HG03159 (cell line): ENCODE measurements around the gene KIRREL3.

ENCODE experiments used
- ATAC-seq: cut with Tn5 transposase; IDR thresholded peaks from one replicate; pipeline ENCODE4 v1.9.1; 2021; ENCODE audit warnings: mild to moderate bottlenecking, moderate library complexity; ENCODE audit not compliant: unreplicated experiment

KIRREL3 gene

DNA sequence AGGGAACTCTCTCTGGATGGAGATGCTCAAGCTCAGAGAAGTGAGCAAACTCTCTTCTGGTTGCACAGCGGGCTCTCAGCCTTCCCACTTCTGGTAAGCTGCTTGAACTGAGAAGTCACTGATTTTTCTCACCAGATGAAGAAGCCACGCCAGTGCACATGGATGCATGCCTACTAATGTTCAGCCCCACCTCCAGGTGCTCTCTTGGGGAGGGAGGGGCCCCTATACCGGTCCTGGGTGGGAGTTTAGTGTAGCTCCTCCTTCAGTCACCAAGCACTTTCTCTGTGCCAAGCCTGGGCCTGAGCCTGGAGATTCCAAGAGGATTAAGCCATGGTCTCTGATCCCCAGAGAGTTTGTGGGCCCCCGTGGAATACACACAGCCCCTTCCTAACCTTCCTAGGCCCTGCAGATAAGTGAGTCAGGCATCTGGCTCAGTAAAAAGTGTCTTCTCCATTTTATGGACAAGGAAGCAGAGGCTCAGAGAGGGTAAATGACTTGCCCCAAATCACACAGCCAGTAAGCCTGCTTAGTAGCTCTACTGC, 502.9 kb downstream of the KIRREL3 start:
- ATAC-seq, result no peak

DNA sequence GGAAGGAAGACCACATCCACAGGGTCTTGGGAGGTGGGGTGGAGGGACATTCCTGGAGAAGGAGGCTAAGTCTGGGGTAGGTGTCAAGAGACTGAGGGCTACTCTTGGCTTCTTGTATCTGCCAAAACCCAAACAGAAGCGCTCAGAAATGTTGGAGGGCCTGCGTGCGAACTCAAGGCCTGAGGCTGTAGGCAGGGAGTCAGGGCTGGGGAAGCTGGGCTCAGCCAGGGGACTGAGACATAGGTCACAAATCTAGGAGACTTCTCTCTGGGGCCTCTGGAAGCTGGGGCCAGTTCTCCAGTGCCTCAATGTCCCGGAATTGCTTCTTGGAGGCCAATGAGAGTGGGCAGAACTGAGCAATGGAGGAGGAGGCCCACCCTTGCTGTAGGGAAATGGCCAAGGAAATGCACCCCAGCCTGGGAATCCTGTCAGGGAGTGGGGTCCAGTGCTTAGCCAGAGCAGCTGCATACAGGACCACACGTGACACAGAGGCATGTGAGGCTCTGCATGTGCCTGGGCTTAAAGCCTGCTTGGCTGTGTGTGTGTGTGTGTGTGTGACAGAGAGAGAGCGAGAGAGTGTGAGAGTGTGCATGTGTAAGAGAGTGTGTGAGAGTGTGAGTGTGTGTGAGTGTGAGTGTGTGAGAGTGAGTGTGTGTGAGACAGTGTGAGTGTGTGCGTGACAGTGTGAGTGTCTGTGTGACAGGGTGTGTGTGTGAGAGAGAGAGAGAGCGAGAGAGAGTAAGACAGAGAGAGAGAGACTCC, 503.8 kb downstream of the KIRREL3 start:
- no peak for ATAC-seq

DNA sequence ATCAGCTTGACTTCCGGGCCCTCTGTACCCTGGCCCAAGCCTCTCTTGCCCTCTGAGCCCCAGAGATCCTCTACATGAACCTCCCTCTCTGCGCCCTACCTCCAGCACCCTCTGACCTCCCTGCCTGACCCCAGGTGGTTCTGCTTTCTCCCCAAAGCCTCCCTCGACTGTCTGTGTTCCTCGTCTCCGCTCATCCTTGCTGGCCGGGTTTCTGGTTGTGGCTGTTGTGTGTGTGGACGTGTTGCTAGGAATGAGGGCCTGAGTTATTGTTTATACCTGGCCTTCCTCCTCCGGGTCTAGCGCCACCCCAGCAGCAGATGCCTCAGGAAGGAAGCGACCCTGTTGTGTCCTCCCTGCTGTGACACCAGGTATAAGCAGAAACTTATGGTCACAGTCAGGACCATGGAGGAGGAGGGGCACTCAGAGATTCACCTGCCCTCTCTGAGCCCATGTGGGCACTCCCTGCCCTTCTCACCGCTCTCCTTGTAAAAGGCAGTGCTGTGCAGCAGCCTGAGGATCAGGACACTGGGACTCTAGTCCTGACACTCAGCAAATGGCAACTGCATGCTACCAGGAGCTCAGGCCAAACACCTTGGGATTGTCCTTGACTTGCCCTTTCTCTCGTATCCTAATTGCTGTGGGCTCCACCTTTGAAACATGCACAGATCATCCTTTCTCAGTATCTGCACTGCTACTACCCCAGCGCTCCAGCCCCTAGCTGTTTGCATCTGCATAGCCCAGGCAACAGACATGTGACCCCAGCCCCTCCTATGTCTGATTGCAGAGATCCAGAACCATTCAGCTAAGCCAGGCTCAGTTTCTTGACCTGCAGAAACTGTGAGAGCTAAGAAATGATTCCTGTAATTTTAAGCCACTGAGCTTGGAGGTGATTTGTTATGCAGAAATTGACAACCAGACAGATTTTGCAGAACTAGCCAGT, 505.0 kb downstream of the KIRREL3 start:
- ATAC-seq, result no peak

DNA sequence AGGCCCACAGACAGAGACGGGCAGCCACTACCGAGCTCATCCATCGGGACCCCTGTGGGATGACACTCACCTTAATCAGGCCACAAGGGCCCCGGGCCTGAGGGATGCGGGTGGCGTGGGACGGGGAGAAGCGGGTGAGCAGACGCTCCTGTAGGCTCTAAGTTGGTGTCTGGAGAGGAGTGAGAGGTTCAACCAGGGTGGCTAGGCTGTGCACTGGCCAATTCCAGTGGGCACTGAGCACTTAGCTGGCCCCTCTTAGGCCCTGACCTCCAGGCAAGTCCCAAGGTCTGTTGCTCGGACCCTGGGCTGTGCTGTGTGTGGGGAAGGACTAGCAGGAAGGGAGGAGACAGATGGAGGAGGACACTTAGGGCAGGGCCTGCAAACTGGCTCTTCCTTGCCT, 505.7 kb downstream of the KIRREL3 start:
- ATAC-seq, result no peak

DNA sequence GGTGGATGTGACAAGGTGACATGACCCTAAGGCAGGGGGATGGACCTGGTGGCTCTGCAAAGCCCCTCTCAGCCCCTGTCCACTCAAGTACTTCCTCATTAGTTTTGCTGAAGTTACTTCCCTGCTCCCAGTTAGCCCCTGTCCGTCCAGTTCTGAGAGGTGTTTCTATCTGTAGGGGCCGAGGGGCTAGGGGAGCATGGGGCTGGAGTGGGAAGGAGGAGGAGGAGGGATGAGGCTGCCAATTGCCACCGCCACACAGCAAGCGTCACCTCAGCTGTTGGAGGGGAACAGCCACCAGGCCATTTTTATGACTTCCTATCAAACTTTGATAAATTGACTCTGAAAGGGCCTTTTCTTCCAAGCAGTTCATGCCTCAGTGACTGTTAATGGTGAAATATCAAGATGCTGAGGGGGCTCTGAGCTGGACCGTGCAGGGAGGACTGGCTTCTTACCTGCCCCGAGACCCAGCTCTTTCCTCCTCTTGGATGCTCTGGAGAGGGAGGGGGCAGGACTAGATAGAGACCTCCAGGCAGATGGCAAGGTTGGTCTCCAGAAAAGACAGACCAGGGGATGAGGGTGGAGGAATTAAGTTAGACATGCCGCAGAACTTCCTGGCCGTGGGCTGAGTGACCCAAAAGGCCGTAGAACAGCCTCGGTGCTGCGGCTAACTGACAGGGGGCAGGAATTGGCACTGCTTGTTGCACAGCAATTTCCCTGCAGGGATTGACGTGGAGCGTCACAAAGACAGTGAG, 508.1 kb downstream of the KIRREL3 start:
- ATAC-seq, result no peak

DNA sequence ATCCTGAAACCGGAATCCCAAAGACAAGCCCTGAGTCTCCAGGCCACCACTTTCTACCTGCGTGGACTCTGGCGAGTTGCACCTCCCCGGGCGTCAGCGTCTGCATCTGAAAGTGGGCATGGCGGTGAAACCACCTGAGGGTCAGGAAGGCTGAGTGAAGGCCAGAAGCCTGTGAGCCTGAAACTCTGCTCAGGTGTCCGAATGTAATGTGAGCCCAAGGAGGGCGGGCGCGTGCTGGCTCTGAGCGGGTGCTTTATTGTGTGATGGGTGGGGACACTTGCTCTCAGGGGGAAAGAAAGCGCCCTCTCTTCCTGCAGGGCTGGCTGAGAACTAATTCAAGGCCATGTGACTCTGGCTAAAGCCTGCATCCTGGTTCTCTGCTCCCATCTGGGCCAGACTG, 509.5 kb downstream of the KIRREL3 start:
- ATAC-seq, result no peak

DNA sequence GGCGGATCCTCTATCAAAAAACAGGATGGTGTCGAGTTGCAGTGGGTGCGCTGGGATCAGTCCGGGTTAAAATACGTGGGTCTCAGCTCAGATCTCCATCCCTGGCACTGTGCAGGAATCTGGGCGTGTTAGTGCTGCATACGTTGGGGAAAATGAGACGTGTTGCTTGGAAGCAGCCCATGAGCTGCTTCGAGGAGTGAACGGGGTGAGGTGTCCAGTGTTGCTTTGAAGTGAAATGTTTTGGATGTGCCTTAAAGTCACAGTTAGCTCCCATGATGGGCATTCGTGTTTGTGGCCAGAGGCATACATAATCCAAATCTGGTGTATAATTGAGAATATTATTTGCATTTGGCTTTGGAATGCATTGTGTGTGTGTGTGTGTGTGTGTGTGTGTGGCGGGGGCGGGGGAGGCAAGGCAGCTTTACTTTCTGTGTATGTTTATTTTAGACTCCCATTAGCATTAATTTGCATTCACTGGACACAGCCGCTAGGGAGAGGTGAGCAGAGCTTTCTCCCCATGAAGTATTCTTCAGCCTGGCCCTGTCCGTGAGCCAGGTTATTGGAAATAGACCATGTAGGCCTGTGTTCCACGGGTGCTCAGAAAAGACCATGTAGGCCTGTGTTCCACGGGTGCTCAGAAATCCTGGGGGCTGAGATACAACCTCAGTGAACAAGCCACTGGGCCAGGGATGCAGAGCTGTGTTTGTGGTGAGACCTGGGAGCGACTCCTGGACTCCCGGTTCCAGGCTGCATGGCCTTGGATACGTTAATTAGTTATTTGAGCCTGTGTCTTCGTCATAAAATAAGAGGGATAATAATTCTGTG, 510.5 kb downstream of the KIRREL3 start:
- no peak for ATAC-seq

DNA sequence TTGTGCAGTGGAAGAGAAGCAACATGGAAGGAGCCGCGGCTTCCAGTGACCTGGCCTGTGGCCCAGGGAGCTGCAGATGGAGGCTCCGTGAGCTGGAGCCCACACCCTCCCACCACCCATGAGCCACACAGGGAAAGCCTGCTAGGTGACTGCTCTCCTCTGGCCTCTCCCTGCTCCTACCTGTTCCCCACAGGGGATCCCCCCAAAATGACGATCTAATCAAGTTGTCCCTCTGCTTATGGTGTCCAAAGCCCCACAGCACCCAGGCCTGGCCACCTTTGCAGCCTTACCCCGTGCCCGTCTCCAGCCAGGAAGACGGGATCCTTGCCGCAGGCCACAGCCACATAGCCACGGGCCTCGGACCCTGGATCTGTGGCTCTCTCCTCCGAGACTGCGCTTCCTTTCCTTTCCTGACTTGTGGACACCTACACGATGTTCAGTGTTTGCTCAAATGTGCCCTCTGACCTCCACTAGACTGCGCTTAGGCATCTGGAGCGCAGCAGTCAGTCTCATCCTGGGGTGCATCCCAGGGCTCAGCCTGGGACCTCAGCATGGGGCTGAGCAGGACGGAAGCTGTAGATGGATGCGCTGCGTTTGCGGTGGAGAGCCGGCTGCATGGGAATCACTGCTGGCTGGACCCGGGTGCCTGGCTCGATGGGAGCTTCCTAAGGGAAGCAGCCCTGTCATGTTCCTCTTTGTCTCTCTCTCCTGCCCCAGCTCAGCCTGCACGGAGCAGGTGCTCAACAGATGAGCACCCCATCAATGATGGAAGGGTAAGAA, 511.8 kb downstream of the KIRREL3 start:
- no peak for ATAC-seq

DNA sequence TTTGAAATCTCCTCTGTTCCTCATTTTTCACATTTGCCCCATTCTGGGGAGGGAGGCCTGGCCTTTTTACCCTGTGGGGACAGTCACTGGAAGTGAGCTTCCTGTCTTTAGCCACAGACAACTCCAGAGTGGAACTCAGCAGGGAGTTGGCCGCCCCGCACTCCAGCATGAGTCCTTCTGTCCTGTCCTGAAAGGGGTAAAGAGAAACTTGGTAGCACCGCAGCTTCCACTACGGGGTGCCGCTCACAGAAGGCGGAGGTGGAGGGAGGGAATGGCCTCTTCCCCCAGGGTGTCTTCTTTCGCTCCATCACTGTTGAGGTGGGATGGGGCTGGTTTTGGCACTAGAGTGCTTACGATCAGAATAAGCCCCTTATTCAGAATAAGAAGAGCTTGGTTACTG, 512.9 kb downstream of the KIRREL3 start:
- ATAC-seq, result no peak

DNA sequence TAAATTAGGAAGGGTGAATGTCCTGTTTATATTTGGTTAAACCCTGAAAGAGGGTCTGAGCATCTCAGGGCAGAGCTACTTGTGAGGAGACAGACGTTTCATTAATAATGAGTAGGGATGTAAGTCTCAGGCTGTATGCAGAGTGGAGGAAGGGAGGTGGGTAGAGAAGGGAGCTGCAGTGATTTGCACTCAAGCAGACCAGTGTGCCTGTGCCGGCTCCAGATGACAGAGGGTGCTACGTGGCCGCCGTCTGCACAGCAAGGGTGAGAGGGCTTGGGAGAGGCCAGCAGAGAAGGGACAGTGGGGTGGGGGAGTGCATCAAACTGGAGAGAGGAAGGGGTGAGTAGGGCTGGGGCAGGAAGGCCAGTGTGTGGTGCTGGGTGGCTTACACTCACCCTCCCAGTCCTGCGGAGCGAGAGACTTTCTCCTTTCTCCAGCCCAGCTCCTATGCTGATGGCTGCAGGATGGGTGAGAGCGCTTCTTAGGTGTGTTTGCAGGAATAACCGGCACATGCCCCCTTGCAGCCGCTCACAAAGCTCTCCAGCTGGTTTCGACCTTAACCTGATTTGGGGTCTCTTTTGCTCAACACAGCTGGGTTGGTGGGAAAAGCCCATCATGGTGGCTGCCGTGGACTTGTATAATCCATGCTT, 514.5 kb downstream of the KIRREL3 start:
- no peak for ATAC-seq

DNA sequence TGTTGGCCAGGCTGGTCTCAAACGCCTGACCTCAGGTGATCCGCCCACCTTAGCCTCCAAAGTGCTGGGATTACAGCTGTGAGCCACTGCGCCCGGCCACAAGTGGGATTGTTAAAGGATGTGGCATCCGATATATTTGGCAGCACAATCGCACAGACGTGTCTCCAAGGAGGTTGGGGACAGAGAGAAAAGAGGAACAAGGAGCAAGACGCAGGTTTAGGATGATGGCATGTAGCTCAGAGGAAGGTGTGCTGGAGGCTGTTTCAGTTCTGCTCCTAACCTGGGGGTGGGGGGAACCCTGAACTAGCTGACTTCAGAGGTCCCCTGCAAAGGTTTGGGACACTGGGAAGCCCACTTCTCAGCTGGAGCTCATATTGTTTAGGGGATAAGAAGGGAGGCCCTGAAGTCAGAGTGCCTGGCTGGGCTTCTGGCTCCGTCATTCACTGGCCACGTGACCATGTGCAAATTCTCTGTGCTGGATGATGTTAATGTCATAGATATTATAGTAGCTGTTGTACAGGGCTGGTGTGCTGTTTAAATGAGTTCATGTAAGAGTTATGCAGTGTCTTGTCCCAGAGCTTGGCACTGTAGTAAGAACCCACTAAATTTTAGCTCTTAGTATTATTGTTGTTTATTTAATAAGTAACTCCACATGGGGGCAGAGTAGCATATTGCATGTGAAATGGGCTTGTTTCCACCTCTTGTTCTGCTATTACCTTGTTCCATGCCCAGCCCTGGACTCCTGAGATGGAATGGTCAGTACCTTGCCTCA, 515.4 kb downstream of the KIRREL3 start:
- ATAC-seq, result peak; percentile 62

DNA sequence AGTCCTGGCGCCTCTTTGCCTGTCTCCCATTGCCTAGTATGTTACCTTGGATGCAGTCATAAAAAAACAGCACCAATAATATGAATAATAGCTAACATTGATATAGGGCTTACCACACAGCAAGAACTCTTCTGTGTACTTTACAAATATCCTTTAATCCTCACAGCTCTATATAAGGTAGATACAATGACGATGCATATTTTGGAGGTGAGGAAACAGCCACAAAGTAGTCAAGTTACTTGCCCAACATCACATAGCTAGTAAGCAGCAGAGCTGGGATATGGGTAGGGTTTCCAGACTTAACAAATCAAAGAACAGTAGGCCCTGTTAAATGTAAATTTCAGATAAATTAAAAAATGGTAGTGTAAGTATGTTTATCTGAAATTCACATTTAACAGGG, 516.3 kb downstream of the KIRREL3 start:
- no peak for ATAC-seq

DNA sequence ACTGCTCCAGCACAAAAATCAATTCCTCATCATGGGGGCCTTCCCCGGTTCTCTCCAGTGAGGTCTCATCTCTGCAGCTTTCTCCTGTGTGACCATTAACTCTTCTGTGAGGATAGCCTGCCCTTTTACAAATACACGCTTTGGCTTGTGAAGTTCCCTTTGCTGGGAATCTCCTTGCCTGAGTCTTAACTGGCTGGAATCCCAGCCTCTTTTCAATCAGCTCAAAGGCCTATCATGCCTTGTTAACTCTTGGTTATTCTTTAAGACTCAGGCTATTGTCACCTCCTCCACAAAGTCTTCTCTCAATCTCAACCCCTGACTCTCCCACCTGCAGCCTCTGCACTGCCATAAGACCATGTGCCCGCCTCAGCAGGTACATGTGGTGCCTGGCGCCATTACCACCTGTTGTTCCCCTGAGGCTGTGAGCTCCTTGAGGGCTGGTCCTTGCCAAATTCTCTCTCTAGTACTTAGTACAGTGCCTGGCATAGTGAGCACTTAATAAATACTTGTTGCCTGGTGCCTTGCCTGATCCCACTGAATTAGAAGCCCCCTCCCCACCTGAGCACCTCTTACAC, 516.9 kb downstream of the KIRREL3 start:
- no peak for ATAC-seq

DNA sequence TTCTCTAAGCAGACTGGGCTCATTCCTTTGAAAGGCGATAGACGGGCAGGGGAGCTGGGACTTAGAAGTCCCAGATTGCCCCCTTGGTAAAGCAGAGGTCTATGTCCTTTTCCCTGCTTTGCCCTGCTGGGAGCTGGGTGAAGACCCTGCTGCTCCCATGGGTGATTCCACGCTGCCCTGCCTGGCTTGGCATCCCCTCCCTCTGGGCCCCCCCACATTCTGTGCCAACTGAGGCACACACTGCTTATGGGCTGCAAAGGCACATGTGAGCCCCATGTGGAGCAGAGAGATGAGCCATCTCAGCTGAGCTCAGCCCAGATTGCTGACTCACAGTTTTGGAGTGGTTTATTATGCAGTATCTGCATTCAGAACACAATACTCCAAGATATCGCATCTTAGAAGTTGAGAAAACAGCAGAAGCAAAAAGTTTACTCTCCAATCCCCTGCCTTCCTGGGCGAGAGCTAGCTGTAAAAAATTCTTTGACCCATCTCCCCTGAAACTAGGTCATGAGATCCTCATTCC, 517.9 kb downstream of the KIRREL3 start:
- ATAC-seq, result no peak

DNA sequence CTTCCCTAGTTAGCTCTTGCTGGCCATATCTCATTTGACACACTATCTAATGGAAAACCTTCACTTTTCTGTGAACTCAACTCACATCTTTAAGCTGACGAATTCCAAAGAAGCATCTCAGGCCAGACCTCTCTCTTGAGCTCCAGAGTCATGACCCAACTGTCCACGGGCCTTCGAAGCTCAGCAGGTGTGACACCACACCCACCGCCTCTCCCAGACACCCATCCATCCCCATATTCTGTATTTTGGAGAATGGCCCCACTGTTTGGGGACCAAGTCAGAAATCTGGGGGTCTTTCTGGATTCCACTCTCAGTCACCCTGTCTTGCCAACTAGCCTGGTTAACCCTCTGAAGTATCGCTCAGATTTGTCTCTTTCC, 519.3 kb downstream of the KIRREL3 start:
- ATAC-seq, result no peak

DNA sequence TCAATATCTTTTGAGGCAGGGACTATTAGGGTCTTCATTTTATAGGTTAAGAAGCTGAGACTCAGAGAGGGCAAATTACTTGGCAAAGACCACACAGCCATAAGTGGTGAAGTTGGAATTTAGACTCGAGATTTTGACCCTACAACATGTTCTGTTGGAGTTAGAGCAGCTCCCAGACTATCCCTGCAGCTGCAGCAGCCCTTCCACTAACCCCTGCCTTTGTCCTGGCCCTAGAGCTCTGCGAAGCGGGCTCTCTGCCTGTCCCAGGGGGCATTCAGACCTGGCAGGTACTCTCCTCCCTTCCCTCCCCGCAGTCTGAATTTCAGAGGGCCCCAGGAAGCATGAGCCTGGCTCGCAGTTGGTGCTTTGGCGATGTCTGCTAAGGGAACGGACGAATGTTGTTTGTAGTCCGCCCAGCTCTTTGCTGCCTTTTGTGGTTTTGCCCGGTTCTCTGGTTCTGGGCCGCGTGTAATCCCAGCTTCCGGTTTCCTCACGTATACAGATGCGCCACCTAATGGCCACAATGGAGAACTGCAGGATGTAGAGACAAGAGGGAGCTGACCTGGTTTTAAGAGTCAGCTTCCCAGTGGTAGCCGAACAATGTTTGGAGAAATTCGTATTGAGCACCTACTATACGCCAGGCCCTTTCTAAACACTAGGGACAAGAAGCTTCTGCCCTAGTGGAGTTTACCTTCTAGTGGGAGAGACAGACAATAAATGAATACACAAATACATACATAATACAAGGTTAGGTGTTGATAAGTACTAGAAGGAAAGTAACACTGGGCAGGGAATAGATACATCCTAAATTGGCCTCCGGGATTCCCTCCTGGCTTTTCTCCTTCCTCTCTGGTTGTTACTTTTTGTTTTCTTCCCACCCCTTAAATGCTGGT, 519.9 kb downstream of the KIRREL3 start:
- ATAC-seq, result peak; percentile 66

DNA sequence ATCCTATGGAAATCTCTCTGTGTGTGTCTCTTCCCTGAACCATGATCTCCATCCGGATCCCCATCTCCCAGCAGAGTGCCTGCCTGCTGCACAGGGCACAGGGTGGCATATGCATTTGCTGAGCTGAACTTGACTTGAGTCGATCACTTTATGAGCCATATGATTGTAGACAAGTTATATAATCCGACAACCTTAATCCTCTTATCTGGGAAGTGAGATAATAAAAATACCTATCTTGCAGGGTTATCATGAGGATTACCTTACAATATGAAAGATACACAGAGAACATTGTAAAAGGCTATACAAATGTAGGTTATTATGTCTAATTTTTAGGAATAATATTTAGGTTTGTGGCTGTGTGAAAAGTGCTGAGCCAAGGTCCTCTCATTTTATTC, 520.6 kb downstream of the KIRREL3 start:
- ATAC-seq, result no peak
